ENCODE data around the gene INPP4A.
"Not testable (repeated sequence)": the region's sequence is repeated elsewhere in the genome, so short reads cannot be mapped to it uniquely, and the experiment has no call there.

Gene INPP4A

GRCh38 chr2:98432145-98432544 is 12.5 kb upstream of the INPP4A start:
- H3K27me3 ChIP-seq: no peaks in the 10 kb centered on the region
- no peak for TF ChIP-seq CTCF (IDR thresholded peaks at IDR 0.05)
- H3K4me3 ChIP-seq (ENCODE audit: low read depth in 1 of 2, low read length in 1 of 2): no peak overlapping the region

GRCh38 chr2:98433363-98433964 is 11.2 kb upstream of the INPP4A start:
- no peak overlapping the region for H3K4me3 ChIP-seq (ENCODE audit: low read depth in 1 of 2, low read length in 1 of 2)
- no peak overlapping the region for H3K27ac ChIP-seq
- H3K4me1 ChIP-seq (ENCODE audit: control insufficient read depth in 1 of 2, insufficient read depth in 1 of 2, low read depth in 1 of 2, low read length in 1 of 2): no peaks in the 10 kb centered on the region
- no peaks in the 10 kb centered on the region for H3K9me3 ChIP-seq
- H3K27me3 ChIP-seq: no peaks in the 10 kb centered on the region
- no peak for TF ChIP-seq CTCF (IDR thresholded peaks at IDR 0.05)
- H3K36me3 ChIP-seq: no peaks in the 10 kb centered on the region

More at GRCh38 chr2:98432145-98432544, 12.5 kb upstream of the INPP4A start:
- Histone ChIP-seq H3K27ac (no peak overlapping the region), H3K36me3 (no peaks in the 10 kb centered on the region), H3K9me3 (no peaks in the 10 kb centered on the region), H3K4me1 (ENCODE audit: control insufficient read depth in 1 of 2, insufficient read depth in 1 of 2, low read depth in 1 of 2, low read length in 1 of 2) (no peaks in the 10 kb centered on the region)

- TF ChIP-seq CTCF (IDR thresholded peaks at IDR 0.05): no peak
- Histone ChIP-seq H3K4me3 (ENCODE audit: low read depth in 1 of 2, low read length in 1 of 2) (no peak overlapping the region), H3K27me3 (no peaks in the 10 kb centered on the region), H3K4me1 (ENCODE audit: control insufficient read depth in 1 of 2, insufficient read depth in 1 of 2, low read depth in 1 of 2, low read length in 1 of 2) (no peaks in the 10 kb centered on the region), H3K27ac (no peak overlapping the region), H3K9me3 (no peaks in the 10 kb centered on the region), H3K36me3 (no peaks in the 10 kb centered on the region)
These were observed 10.2 kb upstream of the INPP4A start for GRCh38 chr2:98434492-98434891.

GRCh38 chr2:98435670-98436069 is 9.0 kb upstream of the INPP4A start:
- not testable (repeated sequence) for H3K4me1 ChIP-seq (ENCODE audit: control insufficient read depth in 1 of 2, insufficient read depth in 1 of 2, low read depth in 1 of 2, low read length in 1 of 2); H3K27ac ChIP-seq; H3K9me3 ChIP-seq; H3K4me3 ChIP-seq (ENCODE audit: low read depth in 1 of 2, low read length in 1 of 2); H3K27me3 ChIP-seq; H3K36me3 ChIP-seq

- no peak for TF ChIP-seq CTCF (IDR thresholded peaks at IDR 0.05)
- no peaks in the 10 kb centered on the region for H3K27me3 ChIP-seq
- H3K4me3 ChIP-seq (ENCODE audit: low read depth in 1 of 2, low read length in 1 of 2): no peak overlapping the region
- no peaks in the 10 kb centered on the region for H3K9me3 ChIP-seq
- no peaks in the 10 kb centered on the region for H3K36me3 ChIP-seq
- H3K27ac ChIP-seq: no peak overlapping the region
- no peaks in the 10 kb centered on the region for H3K4me1 ChIP-seq (ENCODE audit: control insufficient read depth in 1 of 2, insufficient read depth in 1 of 2, low read depth in 1 of 2, low read length in 1 of 2)
These were observed 7.9 kb upstream of the INPP4A start for GRCh38 chr2:98436734-98437133.

- no peak overlapping the region for H3K4me3 ChIP-seq (ENCODE audit: low read depth in 1 of 2, low read length in 1 of 2)
- H3K27ac ChIP-seq: no peak overlapping the region
- H3K4me1 ChIP-seq (ENCODE audit: control insufficient read depth in 1 of 2, insufficient read depth in 1 of 2, low read depth in 1 of 2, low read length in 1 of 2): no peaks in the 10 kb centered on the region
- no peaks in the 10 kb centered on the region for H3K9me3 ChIP-seq
- no peaks in the 10 kb centered on the region for H3K36me3 ChIP-seq
- no peak for TF ChIP-seq CTCF (IDR thresholded peaks at IDR 0.05)
- H3K27me3 ChIP-seq: no peaks in the 10 kb centered on the region
These were observed 6.2 kb upstream of the INPP4A start for GRCh38 chr2:98438190-98439133.

Measured in neutrophil (primary cell).